Osteoblast (primary cell): ENCODE measurements around the gene BMX. TPM values are rescaled to one million over a fixed set of nuclear protein-coding genes. Genes with fewer than 3 reads are reported as not detected.

Experiments
- DNase-seq: peaks from one replicate; pipeline ENCODE4 v3.0.0; 2011; ENCODE audit warnings: low spot score, mixed read lengths; ENCODE audit not compliant: insufficient read length; ENCODE audit errors: missing footprints
- H2AFZ ChIP-seq: 2 replicates; pipeline ENCODE4 v1.6.0; 2011; ENCODE audit warnings: mild to moderate bottlenecking, low read length
- H3K27ac ChIP-seq: 2 replicates; pipeline ENCODE4 v1.5.1; 2011; ENCODE audit warnings: mild to moderate bottlenecking, low read depth, low read length, moderate library complexity
- H3K27me3 ChIP-seq: 2 replicates; pipeline ENCODE4 v1.6.0; 2012; ENCODE audit warnings: mild to moderate bottlenecking, control low read depth, inconsistent platforms, low read length, moderate library complexity; ENCODE audit not compliant: insufficient read depth
- H3K36me3 ChIP-seq: 2 replicates; pipeline ENCODE4 v1.5.1; 2011; ENCODE audit warnings: mild to moderate bottlenecking, low read length, control low read depth, moderate library complexity; ENCODE audit not compliant: insufficient read depth
- H3K4me1 ChIP-seq: 2 replicates; pipeline ENCODE4 v1.5.1; 2011; ENCODE audit warnings: mild to moderate bottlenecking, low read length, control low read depth, moderate library complexity; ENCODE audit not compliant: insufficient read depth
- H3K4me2 ChIP-seq: 2 replicates; pipeline ENCODE4 v1.6.0; 2011; ENCODE audit warnings: mild to moderate bottlenecking, low read length; ENCODE audit not compliant: insufficient read depth
- H3K4me3 ChIP-seq: fragments of 200-600 bp; sonication (generic); 3 replicates; pipeline ENCODE4 v1.5.1; 2012; ENCODE audit warnings: mild to moderate bottlenecking, low read length, inconsistent platforms; ENCODE audit not compliant: insufficient read depth
- H3K79me2 ChIP-seq: 2 replicates; pipeline ENCODE4 v1.6.0; 2012; ENCODE audit warnings: mild to moderate bottlenecking, low read length, control low read depth, inconsistent platforms; ENCODE audit not compliant: insufficient read depth
- H3K9me3 ChIP-seq: 2 replicates; pipeline ENCODE4 v1.5.1; 2011; ENCODE audit warnings: low read depth, low read length, control low read depth
- H4K20me1 ChIP-seq: 2 replicates; pipeline ENCODE4 v1.6.0; 2012; ENCODE audit warnings: mild to moderate bottlenecking, low read length, control low read depth; ENCODE audit not compliant: insufficient read depth
- CTCF ChIP-seq: IDR thresholded peaks from 2 replicates; pipeline ENCODE4 v1.5.1; 2011; ENCODE audit warnings: mild to moderate bottlenecking, low read depth, low read length, moderate library complexity; ENCODE audit errors: extremely low read depth
- total RNA-seq: library from RNA; depleted of rRNA; stranded (reverse); fragments of >200 nt; gene quantifications from 2 replicates; pipeline ENCODE4 v1.2.3, GENCODE V29; 2012

Gene BMX
- total RNA-seq, 1 donor = not detected

- no peaks in the 10 kb centered on the region for H3K79me2 ChIP-seq
- DNase-seq = no peak
- TF ChIP-seq CTCF = no peak
- H3K4me3 ChIP-seq = no peak overlapping the region
- no peaks in the 10 kb centered on the region for H3K27me3 ChIP-seq
- no peaks in the 10 kb centered on the region for H3K4me1 ChIP-seq
- no peaks in the 10 kb centered on the region for H3K9me3 ChIP-seq
- no peaks in the 10 kb centered on the region for H3K36me3 ChIP-seq
- no peaks in the 10 kb centered on the region for H4K20me1 ChIP-seq
- H3K4me2 ChIP-seq = no peak overlapping the region
- H3K27ac ChIP-seq = no peak overlapping the region
- H2AFZ ChIP-seq = no peak overlapping the region
Observed at GRCh38 chrX:15472531-15472930, 28.1 kb upstream of the BMX start.

GRCh38 chrX:15474028-15474427 lies 26.6 kb upstream of the BMX start:
- Histone ChIP-seq H3K4me3 (no peak overlapping the region), H3K27me3 (no peaks in the 10 kb centered on the region), H2AFZ (no peak overlapping the region), H3K4me1 (no peaks in the 10 kb centered on the region), H3K4me2 (no peak overlapping the region), H3K9me3 (no peaks in the 10 kb centered on the region), H3K36me3 (no peaks in the 10 kb centered on the region), H4K20me1 (no peaks in the 10 kb centered on the region), H3K79me2 (no peaks in the 10 kb centered on the region), H3K27ac (no peak overlapping the region)
- TF ChIP-seq CTCF = no peak
- no peak for DNase-seq

DNA sequence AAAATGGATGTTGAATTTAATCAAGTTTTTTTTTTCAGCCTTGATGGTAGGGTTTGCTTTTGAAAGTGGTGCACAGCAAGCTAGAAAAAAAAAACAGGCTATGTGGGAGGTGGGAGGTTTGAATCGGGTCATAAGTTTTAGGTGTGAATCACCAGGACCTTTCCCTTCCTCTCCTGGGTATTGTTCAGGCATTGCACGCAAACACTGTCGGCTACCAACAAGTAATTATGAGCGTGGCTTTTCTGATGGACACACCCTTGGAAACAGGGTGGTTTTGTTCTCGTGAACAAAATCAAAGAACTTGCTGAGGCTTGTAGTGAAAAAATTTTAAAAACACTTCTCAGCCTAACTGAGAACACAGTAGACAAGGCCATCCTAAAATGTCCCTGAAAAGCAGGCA lies 25.6 kb upstream of the BMX start:
- H3K79me2 ChIP-seq = no peaks in the 10 kb centered on the region
- TF ChIP-seq CTCF = no peak
- H3K4me2 ChIP-seq = no peak overlapping the region
- no peaks in the 10 kb centered on the region for H3K4me1 ChIP-seq
- H3K36me3 ChIP-seq = no peaks in the 10 kb centered on the region
- DNase-seq = no peak
- no peak overlapping the region for H3K27ac ChIP-seq
- no peaks in the 10 kb centered on the region for H4K20me1 ChIP-seq
- H2AFZ ChIP-seq = peak overlapping the region; percentile 57
- H3K9me3 ChIP-seq = no peaks in the 10 kb centered on the region
- no peak overlapping the region for H3K4me3 ChIP-seq
- no peaks in the 10 kb centered on the region for H3K27me3 ChIP-seq

GRCh38 chrX:15475486-15475885 lies 25.1 kb upstream of the BMX start:
- Histone ChIP-seq H3K4me2 (no peak overlapping the region), H3K4me3 (no peak overlapping the region), H3K27ac (no peak overlapping the region), H3K9me3 (no peaks in the 10 kb centered on the region), H3K79me2 (no peaks in the 10 kb centered on the region), H3K27me3 (no peaks in the 10 kb centered on the region), H2AFZ (peak overlapping the region; percentile 57), H4K20me1 (no peaks in the 10 kb centered on the region), H3K4me1 (no peaks in the 10 kb centered on the region), H3K36me3 (no peaks in the 10 kb centered on the region)
- TF ChIP-seq CTCF = no peak
- no peak for DNase-seq
